Measurements from ENCODE around the gene RAP1GDS1.

RAP1GDS1 gene

GRCh38 chr4:98452091-98452490 is 190.9 kb downstream of the RAP1GDS1 start:
- no peak for TF ChIP-seq CTCF (IDR thresholded peaks at IDR 0.05)

GRCh38 chr4:98462487-98462886 is 201.3 kb downstream of the RAP1GDS1 start:
- no peak for TF ChIP-seq CTCF (IDR thresholded peaks at IDR 0.05)

GRCh38 chr4:98466868-98467599 is 205.8 kb downstream of the RAP1GDS1 start:
- TF ChIP-seq CTCF (IDR thresholded peaks at IDR 0.05), result no peak

- TF ChIP-seq CTCF (IDR thresholded peaks at IDR 0.05), result peak; percentile 66; the same call in 1 of the 2 replicates
Measured at GRCh38 chr4:98467627-98468072, 206.5 kb downstream of the RAP1GDS1 start.

- TF ChIP-seq CTCF (IDR thresholded peaks at IDR 0.05), result no peak
Measured at GRCh38 chr4:98468709-98469108, 207.5 kb downstream of the RAP1GDS1 start.

GRCh38 chr4:98469771-98470170 is 208.6 kb downstream of the RAP1GDS1 start:
- no peak for TF ChIP-seq CTCF (IDR thresholded peaks at IDR 0.05)

- TF ChIP-seq CTCF (IDR thresholded peaks at IDR 0.05), result no peak
Measured at GRCh38 chr4:98470366-98470765, 209.2 kb downstream of the RAP1GDS1 start.

GRCh38 chr4:98470831-98471230 is 209.6 kb downstream of the RAP1GDS1 start:
- TF ChIP-seq CTCF (IDR thresholded peaks at IDR 0.05), result no peak
